ENCODE results near the gene CFAP53.

- TF ChIP-seq POLR2A (IDR thresholded peaks at IDR 0.05) (no peak), CTCF (IDR thresholded peaks at IDR 0.05) (no peak)
Observed at GRCh38 chr18:50298443-50299284, 32.4 kb upstream of the CFAP53 start.
